ENCODE results near the gene CFAP410.

CFAP410 gene

DNA sequence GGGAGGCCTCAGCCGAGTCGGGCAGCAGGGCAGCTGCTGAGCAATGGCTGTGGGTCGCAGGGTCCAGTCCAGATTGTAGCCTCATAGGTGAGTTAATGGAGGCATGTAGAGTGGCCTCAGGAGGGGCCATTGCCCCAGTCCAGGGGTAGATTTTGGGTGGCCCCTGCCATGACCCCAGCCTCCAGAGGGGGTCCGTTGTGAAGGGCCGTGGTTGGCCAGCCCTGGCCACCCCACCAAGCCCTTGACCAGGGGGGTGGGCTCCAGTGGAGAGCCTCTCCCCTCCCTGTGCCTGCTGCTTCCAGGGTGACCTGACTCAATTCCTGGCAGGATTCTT is 40.3 kb upstream of the CFAP410 start:
- no peak for ATAC-seq
- no peak for TF ChIP-seq ISL1 (CRISPR knock-in tag; IDR thresholded peaks at IDR 0.05)

DNA sequence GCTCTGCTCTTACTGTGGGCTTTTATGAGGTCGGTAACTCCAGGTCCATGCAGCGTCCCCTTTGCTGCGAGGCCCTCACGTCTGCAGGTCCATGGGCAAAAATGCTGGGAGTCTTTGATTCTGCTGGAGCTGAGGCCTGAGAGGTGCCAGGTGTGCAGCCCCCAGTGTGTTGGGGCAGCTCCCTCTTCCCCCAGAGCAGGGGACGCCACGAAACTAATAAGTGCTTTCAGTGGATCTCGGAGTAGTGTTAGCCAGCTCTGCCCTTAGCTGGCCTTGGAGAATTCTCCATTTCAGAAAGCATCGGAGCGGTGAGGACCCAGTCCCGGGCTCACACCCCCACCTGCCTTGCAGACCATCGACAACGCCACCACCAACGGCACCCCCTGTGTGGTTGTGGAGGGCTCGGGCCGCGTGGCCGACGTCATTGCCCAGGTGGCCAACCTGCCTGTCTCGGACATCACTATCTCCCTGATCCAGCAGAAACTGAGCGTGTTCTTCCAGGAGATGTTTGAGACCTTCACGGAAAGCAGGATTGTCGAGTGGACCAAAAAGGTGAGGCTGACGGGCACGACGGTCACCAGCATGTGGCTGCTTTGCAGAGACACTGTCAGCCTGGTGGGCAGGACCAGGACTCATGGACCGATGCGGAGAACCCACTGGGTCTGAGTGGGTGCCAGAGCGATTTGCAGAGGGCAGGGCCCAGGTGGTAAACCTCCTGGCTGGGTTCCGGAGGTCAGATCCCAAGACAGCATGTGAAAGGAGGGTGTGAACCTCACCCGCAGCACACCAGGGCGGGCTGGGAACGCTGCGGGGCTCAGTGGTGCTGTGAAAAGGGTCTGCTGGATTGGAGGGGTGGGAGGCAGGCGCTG is 39.7 kb upstream of the CFAP410 start:
- no peak for ATAC-seq
- no peak for TF ChIP-seq PPARA (CRISPR knock-in tag; IDR thresholded peaks at IDR 0.05; ENCODE audit: borderline replicate concordance)
- TF ChIP-seq, protein P1, sequence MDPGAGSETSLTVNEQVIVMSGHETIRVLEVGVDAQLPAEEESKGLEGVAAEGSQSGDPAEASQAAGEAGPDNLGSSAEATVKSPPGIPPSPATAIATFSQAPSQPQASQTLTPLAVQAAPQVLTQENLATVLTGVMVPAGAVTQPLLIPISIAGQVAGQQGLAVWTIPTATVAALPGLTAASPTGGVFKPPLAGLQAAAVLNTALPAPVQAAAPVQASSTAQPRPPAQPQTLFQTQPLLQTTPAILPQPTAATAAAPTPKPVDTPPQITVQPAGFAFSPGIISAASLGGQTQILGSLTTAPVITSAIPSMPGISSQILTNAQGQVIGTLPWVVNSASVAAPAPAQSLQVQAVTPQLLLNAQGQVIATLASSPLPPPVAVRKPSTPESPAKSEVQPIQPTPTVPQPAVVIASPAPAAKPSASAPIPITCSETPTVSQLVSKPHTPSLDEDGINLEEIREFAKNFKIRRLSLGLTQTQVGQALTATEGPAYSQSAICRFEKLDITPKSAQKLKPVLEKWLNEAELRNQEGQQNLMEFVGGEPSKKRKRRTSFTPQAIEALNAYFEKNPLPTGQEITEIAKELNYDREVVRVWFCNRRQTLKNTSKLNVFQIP (CRISPR knock-in tag; IDR thresholded peaks at IDR 0.05; ENCODE audit: borderline replicate concordance, low read depth) = no peak
- TF ChIP-seq ZC3H10 (CRISPR knock-in tag; IDR thresholded peaks at IDR 0.05) = no peak
- TF ChIP-seq, protein P2, sequence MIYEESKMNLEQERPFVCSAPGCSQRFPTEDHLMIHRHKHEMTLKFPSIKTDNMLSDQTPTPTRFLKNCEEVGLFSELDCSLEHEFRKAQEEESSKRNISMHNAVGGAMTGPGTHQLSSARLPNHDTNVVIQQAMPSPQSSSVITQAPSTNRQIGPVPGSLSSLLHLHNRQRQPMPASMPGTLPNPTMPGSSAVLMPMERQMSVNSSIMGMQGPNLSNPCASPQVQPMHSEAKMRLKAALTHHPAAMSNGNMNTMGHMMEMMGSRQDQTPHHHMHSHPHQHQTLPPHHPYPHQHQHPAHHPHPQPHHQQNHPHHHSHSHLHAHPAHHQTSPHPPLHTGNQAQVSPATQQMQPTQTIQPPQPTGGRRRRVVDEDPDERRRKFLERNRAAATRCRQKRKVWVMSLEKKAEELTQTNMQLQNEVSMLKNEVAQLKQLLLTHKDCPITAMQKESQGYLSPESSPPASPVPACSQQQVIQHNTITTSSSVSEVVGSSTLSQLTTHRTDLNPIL (CRISPR knock-in tag; IDR thresholded peaks at IDR 0.05; ENCODE audit: low read depth) = no peak
- no peak for TF ChIP-seq ZNF565 (CRISPR knock-in tag; conservative IDR thresholded peaks at IDR 0.05; ENCODE audit: low read depth)
- TF ChIP-seq ZNF70 (CRISPR knock-in tag; IDR thresholded peaks at IDR 0.05) = no peak
- no peak for TF ChIP-seq OSR1 (CRISPR knock-in tag; IDR thresholded peaks at IDR 0.05)
- TF ChIP-seq RARB (CRISPR knock-in tag; IDR thresholded peaks at IDR 0.05) = no peak
- no peak for TF ChIP-seq TOX (CRISPR knock-in tag; IDR thresholded peaks at IDR 0.05; ENCODE audit: borderline replicate concordance)
- no peak for TF ChIP-seq GLIS3 (CRISPR knock-in tag; IDR thresholded peaks at IDR 0.05)
- TF ChIP-seq ESRRG (CRISPR knock-in tag; IDR thresholded peaks at IDR 0.05) = no peak
- TF ChIP-seq TCF4 (CRISPR knock-in tag; IDR thresholded peaks at IDR 0.05; ENCODE audit: borderline replicate concordance) = no peak
- TF ChIP-seq, protein P3, sequence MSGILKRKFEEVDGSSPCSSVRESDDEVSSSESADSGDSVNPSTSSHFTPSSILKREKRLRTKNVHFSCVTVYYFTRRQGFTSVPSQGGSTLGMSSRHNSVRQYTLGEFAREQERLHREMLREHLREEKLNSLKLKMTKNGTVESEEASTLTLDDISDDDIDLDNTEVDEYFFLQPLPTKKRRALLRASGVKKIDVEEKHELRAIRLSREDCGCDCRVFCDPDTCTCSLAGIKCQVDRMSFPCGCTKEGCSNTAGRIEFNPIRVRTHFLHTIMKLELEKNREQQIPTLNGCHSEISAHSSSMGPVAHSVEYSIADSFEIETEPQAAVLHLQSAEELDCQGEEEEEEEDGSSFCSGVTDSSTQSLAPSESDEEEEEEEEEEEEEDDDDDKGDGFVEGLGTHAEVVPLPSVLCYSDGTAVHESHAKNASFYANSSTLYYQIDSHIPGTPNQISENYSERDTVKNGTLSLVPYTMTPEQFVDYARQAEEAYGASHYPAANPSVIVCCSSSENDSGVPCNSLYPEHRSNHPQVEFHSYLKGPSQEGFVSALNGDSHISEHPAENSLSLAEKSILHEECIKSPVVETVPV (CRISPR knock-in tag; IDR thresholded peaks at IDR 0.05) = no peak

DNA sequence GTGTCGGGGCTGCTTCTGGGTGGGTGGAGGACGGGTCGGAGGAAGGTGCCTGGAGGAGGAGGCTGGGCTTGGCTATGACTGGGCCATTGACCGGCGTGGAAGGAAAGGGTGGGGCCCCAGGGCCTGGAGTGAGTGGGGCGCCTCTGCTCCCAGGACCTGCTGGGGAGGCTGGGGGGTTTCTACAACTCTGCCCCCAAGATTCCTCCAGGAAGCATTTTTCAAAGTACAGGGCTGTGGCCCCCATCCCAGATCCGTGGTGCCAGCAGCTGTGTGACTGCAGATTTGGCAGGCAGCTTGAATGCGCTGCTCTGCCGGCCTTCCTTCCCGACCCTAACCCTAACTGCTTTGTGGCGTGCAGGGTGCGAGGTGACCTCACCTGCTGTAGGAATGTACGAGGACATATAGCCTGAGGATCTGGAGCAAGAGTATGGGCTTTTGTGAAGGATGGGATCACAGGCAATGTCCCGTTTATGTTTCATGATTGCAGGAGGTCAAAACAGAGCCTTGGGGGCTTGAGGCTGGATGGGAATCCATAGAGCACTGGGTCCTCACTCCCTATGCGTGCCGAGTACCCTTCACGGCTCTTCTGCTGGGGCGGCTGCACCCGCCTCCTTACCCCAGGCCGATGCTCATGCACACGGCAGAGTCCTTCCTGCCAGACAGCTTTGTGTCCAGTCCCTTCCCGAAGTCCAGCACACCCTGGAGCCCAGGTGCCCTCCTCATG is 38.9 kb upstream of the CFAP410 start:
- TF ChIP-seq, protein P4, sequence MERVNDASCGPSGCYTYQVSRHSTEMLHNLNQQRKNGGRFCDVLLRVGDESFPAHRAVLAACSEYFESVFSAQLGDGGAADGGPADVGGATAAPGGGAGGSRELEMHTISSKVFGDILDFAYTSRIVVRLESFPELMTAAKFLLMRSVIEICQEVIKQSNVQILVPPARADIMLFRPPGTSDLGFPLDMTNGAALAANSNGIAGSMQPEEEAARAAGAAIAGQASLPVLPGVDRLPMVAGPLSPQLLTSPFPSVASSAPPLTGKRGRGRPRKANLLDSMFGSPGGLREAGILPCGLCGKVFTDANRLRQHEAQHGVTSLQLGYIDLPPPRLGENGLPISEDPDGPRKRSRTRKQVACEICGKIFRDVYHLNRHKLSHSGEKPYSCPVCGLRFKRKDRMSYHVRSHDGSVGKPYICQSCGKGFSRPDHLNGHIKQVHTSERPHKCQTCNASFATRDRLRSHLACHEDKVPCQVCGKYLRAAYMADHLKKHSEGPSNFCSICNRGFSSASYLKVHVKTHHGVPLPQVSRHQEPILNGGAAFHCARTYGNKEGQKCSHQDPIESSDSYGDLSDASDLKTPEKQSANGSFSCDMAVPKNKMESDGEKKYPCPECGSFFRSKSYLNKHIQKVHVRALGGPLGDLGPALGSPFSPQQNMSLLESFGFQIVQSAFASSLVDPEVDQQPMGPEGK (CRISPR knock-in tag; IDR thresholded peaks at IDR 0.05; ENCODE audit: borderline replicate concordance) = no peak

DNA sequence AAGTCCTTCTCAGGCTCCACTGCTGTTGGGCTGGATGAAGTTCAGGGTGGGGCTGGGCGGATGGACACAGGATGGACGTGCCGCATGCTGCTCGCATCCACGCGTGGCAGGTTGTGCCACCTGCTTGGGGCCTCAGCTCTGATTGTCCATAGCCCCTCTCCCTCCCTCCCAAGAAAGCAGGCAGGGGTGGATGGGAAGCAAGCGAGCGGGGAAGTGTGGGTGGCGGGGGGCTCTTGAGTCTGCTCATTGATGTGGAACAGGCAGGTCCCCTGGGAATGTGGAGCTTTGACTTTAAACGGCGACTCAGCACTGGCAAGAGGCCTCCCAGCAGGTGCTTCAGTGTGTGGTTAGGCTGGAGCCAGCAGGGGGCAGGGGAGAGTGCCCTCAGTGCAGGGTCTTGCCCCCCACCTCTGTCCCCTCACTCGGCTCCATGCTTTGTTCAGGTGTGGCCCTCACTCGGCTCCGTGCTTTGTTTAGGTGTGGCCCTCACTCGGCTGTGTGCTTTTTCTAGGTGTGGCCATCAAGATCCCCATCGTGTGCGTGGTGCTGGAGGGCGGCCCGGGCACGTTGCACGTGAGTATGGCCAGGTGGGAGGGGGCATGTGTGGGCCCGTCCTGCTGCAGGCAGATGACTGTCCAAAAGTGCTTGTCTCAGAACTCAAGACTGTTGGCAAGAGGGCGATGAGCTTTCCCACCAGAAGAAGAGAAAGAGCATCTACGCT is 38.2 kb upstream of the CFAP410 start:
- ATAC-seq = no peak; the same call in 2 of the 3 replicates
- no peak for TF ChIP-seq ARNTL (CRISPR knock-in tag; IDR thresholded peaks at IDR 0.05; ENCODE audit: borderline replicate concordance, low read depth)
- TF ChIP-seq BACH2 (CRISPR knock-in tag; IDR thresholded peaks at IDR 0.05; ENCODE audit: borderline replicate concordance) = no peak
- TF ChIP-seq, protein P4 (CRISPR knock-in tag; IDR thresholded peaks at IDR 0.05; ENCODE audit: borderline replicate concordance) = no peak
- no peak for TF ChIP-seq TOX (CRISPR knock-in tag; IDR thresholded peaks at IDR 0.05; ENCODE audit: borderline replicate concordance)
- TF ChIP-seq PPARA (CRISPR knock-in tag; IDR thresholded peaks at IDR 0.05; ENCODE audit: borderline replicate concordance) = no peak
- TF ChIP-seq ISL1 (CRISPR knock-in tag; IDR thresholded peaks at IDR 0.05) = no peak
- TF ChIP-seq ZNF565 (CRISPR knock-in tag; conservative IDR thresholded peaks at IDR 0.05; ENCODE audit: low read depth) = no peak
- TF ChIP-seq TCF4 (CRISPR knock-in tag; IDR thresholded peaks at IDR 0.05; ENCODE audit: borderline replicate concordance) = no peak
- TF ChIP-seq OSR1 (CRISPR knock-in tag; IDR thresholded peaks at IDR 0.05) = no peak
- TF ChIP-seq, protein P5, sequence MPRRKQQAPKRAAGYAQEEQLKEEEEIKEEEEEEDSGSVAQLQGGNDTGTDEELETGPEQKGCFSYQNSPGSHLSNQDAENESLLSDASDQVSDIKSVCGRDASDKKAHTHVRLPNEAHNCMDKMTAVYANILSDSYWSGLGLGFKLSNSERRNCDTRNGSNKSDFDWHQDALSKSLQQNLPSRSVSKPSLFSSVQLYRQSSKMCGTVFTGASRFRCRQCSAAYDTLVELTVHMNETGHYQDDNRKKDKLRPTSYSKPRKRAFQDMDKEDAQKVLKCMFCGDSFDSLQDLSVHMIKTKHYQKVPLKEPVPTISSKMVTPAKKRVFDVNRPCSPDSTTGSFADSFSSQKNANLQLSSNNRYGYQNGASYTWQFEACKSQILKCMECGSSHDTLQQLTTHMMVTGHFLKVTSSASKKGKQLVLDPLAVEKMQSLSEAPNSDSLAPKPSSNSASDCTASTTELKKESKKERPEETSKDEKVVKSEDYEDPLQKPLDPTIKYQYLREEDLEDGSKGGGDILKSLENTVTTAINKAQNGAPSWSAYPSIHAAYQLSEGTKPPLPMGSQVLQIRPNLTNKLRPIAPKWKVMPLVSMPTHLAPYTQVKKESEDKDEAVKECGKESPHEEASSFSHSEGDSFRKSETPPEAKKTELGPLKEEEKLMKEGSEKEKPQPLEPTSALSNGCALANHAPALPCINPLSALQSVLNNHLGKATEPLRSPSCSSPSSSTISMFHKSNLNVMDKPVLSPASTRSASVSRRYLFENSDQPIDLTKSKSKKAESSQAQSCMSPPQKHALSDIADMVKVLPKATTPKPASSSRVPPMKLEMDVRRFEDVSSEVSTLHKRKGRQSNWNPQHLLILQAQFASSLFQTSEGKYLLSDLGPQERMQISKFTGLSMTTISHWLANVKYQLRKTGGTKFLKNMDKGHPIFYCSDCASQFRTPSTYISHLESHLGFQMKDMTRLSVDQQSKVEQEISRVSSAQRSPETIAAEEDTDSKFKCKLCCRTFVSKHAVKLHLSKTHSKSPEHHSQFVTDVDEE (CRISPR knock-in tag; IDR thresholded peaks at IDR 0.05) = no peak
- TF ChIP-seq, protein P2 (CRISPR knock-in tag; IDR thresholded peaks at IDR 0.05; ENCODE audit: low read depth) = no peak
- no peak for TF ChIP-seq ZFP3 (CRISPR knock-in tag; IDR thresholded peaks at IDR 0.05)

More for the DNA sequence above, 38.9 kb upstream of the CFAP410 start:
- no peak; the same call in 2 of the 3 replicates for ATAC-seq
